NCI-H1417 treated with DMSO at 0.1 percent for 48 hours (cell line): Measurements from ENCODE around the gene CALCA.
"Not testable (repeated sequence)": the region's sequence is repeated elsewhere in the genome, so short reads cannot be mapped to it uniquely, and the experiment has no call there.

Source experiments
- DNase-seq: peaks from one replicate; lab custom pipeline; 2025; lab: John Stamatoyannopoulos, UW

CALCA gene

GRCh38 chr11:14971865-14972580 is at the start of gene CALCA:
Gene CALCA (minus strand): TSS chr11:14972351. CDS start chr11:14971192, 1,159 bp downstream.
- no peak for DNase-seq

GRCh38 chr11:15016200-15016599 is 44.0 kb upstream of the CALCA start:
- no peak for DNase-seq

GRCh38 chr11:15011776-15012345 is 39.7 kb upstream of the CALCA start:
- DNase-seq: no peak

- no peak for DNase-seq
Observed at GRCh38 chr11:15010865-15011264, 38.7 kb upstream of the CALCA start.

- DNase-seq: peak; percentile 18
Observed at GRCh38 chr11:15006139-15006759, 34.1 kb upstream of the CALCA start.

- DNase-seq: not testable (repeated sequence)
Observed at GRCh38 chr11:14988133-14988532, 16.0 kb upstream of the CALCA start.

GRCh38 chr11:14981507-14981906 is 9.4 kb upstream of the CALCA start:
- no peak for DNase-seq

- DNase-seq: no peak
Observed at GRCh38 chr11:14980854-14981253, 8.7 kb upstream of the CALCA start.

GRCh38 chr11:14977101-14977880 is 5.1 kb upstream of the CALCA start:
- DNase-seq: no peak

- DNase-seq: no peak
Observed at GRCh38 chr11:14975252-14975587, 3.1 kb upstream of the CALCA start.

- no peak for DNase-seq
Observed at GRCh38 chr11:14974515-14975251, 2.5 kb upstream of the CALCA start.

GRCh38 chr11:14973621-14974514 is 1.7 kb upstream of the CALCA start:
- DNase-seq: no peak

- DNase-seq: no peak
Observed at GRCh38 chr11:14972581-14973495, 687 bp upstream of the CALCA start.

GRCh38 chr11:14969901-14970323 is 2.2 kb downstream of the CALCA start:
- DNase-seq: no peak

- DNase-seq: no peak
Observed at GRCh38 chr11:14967581-14968243, 4.4 kb downstream of the CALCA start.

- no peak for DNase-seq
Observed at GRCh38 chr11:14956111-14956510, 16.0 kb downstream of the CALCA start.

- DNase-seq: no peak
Observed at GRCh38 chr11:14954581-14954980, 17.6 kb downstream of the CALCA start.

- DNase-seq: no peak
Observed at GRCh38 chr11:14953904-14954303, 18.2 kb downstream of the CALCA start.

GRCh38 chr11:14949437-14950147 is 22.6 kb downstream of the CALCA start:
- DNase-seq: no peak
